MM.1S (cell line): ENCODE data around the gene TIMM8B.

Source experiments
- DNase-seq: peaks from one replicate; pipeline ENCODE4 v3.0.0-alpha.2; 2015
- H2AFZ ChIP-seq: fragments of 300-600 bp; sonication (generic); 2 replicates; pipeline ENCODE4 v1.6.0; 2016; ENCODE audit warnings: antibody characterized with exemption, low read length
- H3F3A ChIP-seq: fragments of 300-600 bp; sonication (generic); 2 replicates; pipeline ENCODE4 v1.6.1; 2016; ENCODE audit warnings: mild to moderate bottlenecking, antibody characterized with exemption, low read length, moderate library complexity, mixed read lengths; ENCODE audit not compliant: insufficient read depth
- H3K27ac ChIP-seq: fragments of 300-600 bp; sonication (generic); 2 replicates; pipeline ENCODE4 v1.5.1; 2016; ENCODE audit warnings: mild to moderate bottlenecking, low read length
- H3K27me3 ChIP-seq: fragments of 300-600 bp; sonication (generic); replicated peaks from 2 replicates; pipeline ENCODE4 v1.6.0; 2016; ENCODE audit warnings: low read length; ENCODE audit not compliant: insufficient read depth
- H3K36me3 ChIP-seq: fragments of 300-600 bp; sonication (generic); replicated peaks from 2 replicates; pipeline ENCODE4 v1.6.1; 2016; ENCODE audit warnings: mild to moderate bottlenecking, low read length, mixed read lengths; ENCODE audit not compliant: insufficient read depth
- H3K4me1 ChIP-seq: fragments of 300-600 bp; sonication (generic); 2 replicates; pipeline ENCODE4 v1.6.1; 2016; ENCODE audit warnings: low read length, mixed read lengths
- H3K4me2 ChIP-seq: fragments of 300-600 bp; sonication (generic); 2 replicates; pipeline ENCODE4 v1.6.0; 2016; ENCODE audit warnings: low read depth, low read length
- H3K4me3 ChIP-seq: fragments of 300-600 bp; sonication (generic); 2 replicates; pipeline ENCODE4 v1.5.1; 2016; ENCODE audit warnings: low read length, mixed read lengths
- H3K79me2 ChIP-seq: fragments of 300-600 bp; sonication (generic); 2 replicates; pipeline ENCODE4 v1.6.1; 2016; ENCODE audit warnings: mixed run types, low read length, mixed read lengths
- H3K9ac ChIP-seq: fragments of 300-600 bp; sonication (generic); 2 replicates; pipeline ENCODE4 v1.6.1; 2016; ENCODE audit warnings: low read length, mixed read lengths
- H3K9me2 ChIP-seq: fragments of 300-600 bp; sonication (generic); replicated peaks from 2 replicates; pipeline ENCODE4 v1.6.1; 2016; ENCODE audit warnings: mild to moderate bottlenecking, low read length, mixed read lengths; ENCODE audit not compliant: insufficient read depth
- H3K9me3 ChIP-seq: fragments of 300-600 bp; sonication (generic); replicated peaks from 2 replicates; pipeline ENCODE4 v1.6.1; 2016; ENCODE audit warnings: mild to moderate bottlenecking, low read length, mixed read lengths; ENCODE audit not compliant: insufficient read depth
- H4K20me1 ChIP-seq: fragments of 300-600 bp; sonication (generic); 2 replicates; pipeline ENCODE4 v1.6.1; 2016; ENCODE audit warnings: mild to moderate bottlenecking, low read length, moderate library complexity, mixed read lengths; ENCODE audit not compliant: insufficient read depth
- CTCF ChIP-seq: fragments of 300-600 bp; sonication (generic); IDR thresholded peaks from 2 replicates; pipeline ENCODE4 v1.5.1; 2016; ENCODE audit warnings: antibody characterized with exemption, low read length, mixed read lengths
- EZH2 ChIP-seq: fragments of 300-600 bp; sonication (generic); optimal IDR thresholded peaks from 2 replicates; pipeline ENCODE3; 2017; ENCODE audit warnings: low read depth, mild to moderate bottlenecking, antibody characterized with exemption, low read length, mixed read lengths
- EZH2phosphoT487 ChIP-seq: fragments of 300-600 bp; sonication (generic); IDR thresholded peaks from 2 replicates; pipeline ENCODE4 v1.6.1; 2018; ENCODE audit warnings: antibody characterized with exemption, low read length

The TIMM8B gene

GRCh38 chr11:112123129-112123528, 36.6 kb upstream of the TIMM8B start:
- Histone ChIP-seq H3K4me1 (peaks cover 5% of the 10 kb centered on the region), H3K9me3 (no peaks in the 10 kb centered on the region), H3K4me2 (no peak overlapping the region), H3K27ac (no peak overlapping the region), H4K20me1 (no peaks in the 10 kb centered on the region), H3K9me2 (no peaks in the 10 kb centered on the region), H2AFZ (no peak overlapping the region), H3K9ac (no peak overlapping the region), H3K4me3 (no peak overlapping the region), H3K79me2 (no peaks in the 10 kb centered on the region), H3F3A (no peaks in the 10 kb centered on the region), H3K36me3 (no peaks in the 10 kb centered on the region), H3K27me3 (no peaks in the 10 kb centered on the region)
- TF ChIP-seq EZH2 (no peak), EZH2phosphoT487 (no peak), CTCF (no peak)
- no peak for DNase-seq

- no peak for DNase-seq
- Histone ChIP-seq H3K4me1 (peaks cover 5% of the 10 kb centered on the region), H3F3A (no peaks in the 10 kb centered on the region)
Observed at GRCh38 chr11:112121981-112122615, 35.5 kb upstream of the TIMM8B start.

GRCh38 chr11:112118176-112118575, 31.6 kb upstream of the TIMM8B start:
- no peaks in the 10 kb centered on the region for H3K27me3 ChIP-seq
- H3K4me1 ChIP-seq, result peaks cover 9% of the 10 kb centered on the region
- no peaks in the 10 kb centered on the region for H3K9me3 ChIP-seq
- no peak for TF ChIP-seq EZH2
- TF ChIP-seq EZH2phosphoT487, result no peak
- no peak for TF ChIP-seq CTCF
- H3K27ac ChIP-seq, result no peak overlapping the region
- H3F3A ChIP-seq, result no peaks in the 10 kb centered on the region
- no peaks in the 10 kb centered on the region for H3K36me3 ChIP-seq
- no peak overlapping the region for H3K9ac ChIP-seq
- no peak overlapping the region for H3K4me3 ChIP-seq
- peak; percentile 56 for DNase-seq
- peak overlapping the region; percentile 3; the same call in 1 of the 2 replicates for H3K4me2 ChIP-seq
- no peak overlapping the region for H2AFZ ChIP-seq
- H3K9me2 ChIP-seq, result no peaks in the 10 kb centered on the region
- H4K20me1 ChIP-seq, result no peaks in the 10 kb centered on the region
- no peaks in the 10 kb centered on the region for H3K79me2 ChIP-seq

More at GRCh38 chr11:112121981-112122615, 35.5 kb upstream of the TIMM8B start:
- Histone ChIP-seq H2AFZ (no peak overlapping the region), H3K27me3 (no peaks in the 10 kb centered on the region), H3K9me2 (no peaks in the 10 kb centered on the region), H3K4me3 (no peak overlapping the region), H3K9ac (no peak overlapping the region), H4K20me1 (no peaks in the 10 kb centered on the region), H3K9me3 (no peaks in the 10 kb centered on the region), H3K79me2 (no peaks in the 10 kb centered on the region), H3K36me3 (no peaks in the 10 kb centered on the region), H3K4me2 (no peak overlapping the region), H3K27ac (no peak overlapping the region)
- TF ChIP-seq EZH2phosphoT487 (no peak), EZH2 (no peak), CTCF (no peak)
